Uterus (tissue), 4 donors: ENCODE measurements around the gene IGFBP3. TPM values are rescaled to one million over a fixed set of nuclear protein-coding genes. Genes with fewer than 3 reads are reported as not detected.
A peak's percentile ranks its signal among the peaks of the same experiment; 100 is the strongest.

ENCODE experiments used
- DNase-seq, 2 donors: peaks; one replicate each; pipeline ENCODE4 v3.0.0-alpha.2; 2019 to 2020
- H3K27ac ChIP-seq, 2 donors: fragments of 200-600 bp; sonication (generic); 1 replicate in 1 of 2; 2 replicates in 1 of 2; pipeline ENCODE4 v1.5.1; 2016 to 2018
- H3K27me3 ChIP-seq, 2 donors: fragments of 200-600 bp; sonication (generic); one replicate each; pipeline ENCODE4 v1.5.1; 2018 to 2019; ENCODE audit warnings: control low read depth in 1 of 2
- H3K36me3 ChIP-seq, 2 donors: fragments of 200-600 bp; sonication (generic); one replicate each; pipeline ENCODE4 v1.5.1; 2019; ENCODE audit warnings: control low read depth in 1 of 2
- H3K4me1 ChIP-seq, 2 donors: fragments of 200-600 bp; sonication (generic); one replicate each; pipeline ENCODE4 v1.5.1; 2018 to 2019; ENCODE audit warnings: control low read depth in 1 of 2
- H3K4me3 ChIP-seq, 2 donors: fragments of 200-600 bp; sonication (generic); 1 replicate in 1 of 2; 2 replicates in 1 of 2; pipeline ENCODE4 v1.5.1; 2018 to 2019; ENCODE audit warnings: mild to moderate bottlenecking in 1 of 2
- H3K9me3 ChIP-seq, 2 donors: fragments of 200-600 bp; sonication (generic); one replicate each; pipeline ENCODE4 v1.5.1; 2019; ENCODE audit warnings: control low read depth in 1 of 2
- POLR2A ChIP-seq, 2 donors: fragments of 450-650 bp; IDR thresholded peaks; one replicate each; pipeline ENCODE4 v1.6.1; 2016; ENCODE audit warnings: antibody characterized with exemption in 2 of 2, mild to moderate bottlenecking in 1 of 2, moderate library complexity in 1 of 2
- intact Hi-C: fragments of 100-400 bp; cut with DNase I; formaldehyde crosslinking; loops from one replicate; pipeline ENCODE4 v1.15.1; 2023; ENCODE audit warnings: low total_unique reads
- total RNA-seq, 4 donors: library from RNA; depleted of rRNA in 3 of 4; stranded (reverse); fragments of >200 nt in 3 of 4; gene quantifications; one replicate each; pipeline versions ENCODE4 v1.1.0 to v1.2.4, GENCODE V29; 2014 to 2023
- TF ChIP-seq, protein P1 (sequence below), 4 experiments: fragments of 200-600 bp in 2 of 4; fragments of 450-650 bp in 2 of 4; sonication (generic) in 2 of 4; IDR thresholded peaks; one replicate each; pipeline ENCODE4 v1.5.1; 2016 to 2019; ENCODE audit warnings: antibody characterized with exemption in 4 of 4, mild to moderate bottlenecking in 2 of 4, moderate library complexity in 1 of 4
- donor health status: DM: yes; HTN: yes; CAD: no.

Gene IGFBP3, protein sequence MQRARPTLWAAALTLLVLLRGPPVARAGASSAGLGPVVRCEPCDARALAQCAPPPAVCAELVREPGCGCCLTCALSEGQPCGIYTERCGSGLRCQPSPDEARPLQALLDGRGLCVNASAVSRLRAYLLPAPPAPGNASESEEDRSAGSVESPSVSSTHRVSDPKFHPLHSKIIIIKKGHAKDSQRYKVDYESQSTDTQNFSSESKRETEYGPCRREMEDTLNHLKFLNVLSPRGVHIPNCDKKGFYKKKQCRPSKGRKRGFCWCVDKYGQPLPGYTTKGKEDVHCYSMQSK
- total RNA-seq = 100 to 1,000 TPM; 202 to 345 (median 319) TPM

DNA sequence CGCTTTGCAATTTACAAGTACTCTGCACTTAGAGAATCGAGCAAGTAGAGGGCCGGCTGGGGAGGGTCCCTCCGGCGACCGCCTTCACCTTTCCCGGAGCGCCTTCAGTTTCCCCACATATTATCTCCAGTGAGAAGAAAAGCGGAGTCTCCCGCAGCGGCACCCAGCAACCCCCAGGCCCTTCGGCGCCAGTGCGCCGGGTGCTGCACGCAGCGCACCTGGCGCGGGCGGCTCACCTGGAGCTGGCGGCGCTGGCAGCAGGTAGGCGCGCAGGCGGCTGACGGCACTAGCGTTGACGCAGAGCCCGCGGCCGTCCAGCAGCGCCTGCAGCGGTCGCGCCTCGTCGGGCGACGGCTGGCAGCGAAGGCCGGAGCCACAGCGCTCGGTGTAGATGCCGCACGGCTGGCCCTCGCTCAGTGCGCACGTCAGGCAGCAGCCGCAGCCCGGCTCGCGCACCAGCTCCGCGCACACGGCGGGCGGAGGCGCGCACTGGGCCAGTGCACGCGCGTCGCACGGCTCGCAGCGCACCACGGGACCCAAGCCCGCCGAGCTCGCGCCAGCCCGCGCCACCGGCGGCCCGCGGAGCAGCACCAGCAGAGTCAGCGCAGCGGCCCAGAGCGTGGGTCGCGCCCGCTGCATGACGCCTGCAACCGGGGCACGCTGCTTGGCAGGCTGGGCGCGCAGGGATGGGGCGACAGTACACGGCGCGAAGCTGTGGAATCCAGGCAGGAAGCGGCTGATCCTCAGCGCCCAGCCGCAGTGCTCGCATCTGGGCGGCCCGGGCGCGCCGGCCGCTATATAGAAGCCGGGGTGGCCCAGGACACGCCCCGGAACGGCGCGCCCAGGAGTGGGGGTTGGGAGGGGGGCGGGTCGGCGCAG is at the start of gene IGFBP3:
Gene IGFBP3, minus strand, starts transcription at position 771 of the 879 bp plus-strand sequence. Its CDS starts 132 bp downstream, at position 639.
- H3K4me1 ChIP-seq = peaks cover 0 to 4% of the 10 kb centered on the region in 2 donors
- H3K27me3 ChIP-seq = no peaks in the 10 kb centered on the region

DNA sequence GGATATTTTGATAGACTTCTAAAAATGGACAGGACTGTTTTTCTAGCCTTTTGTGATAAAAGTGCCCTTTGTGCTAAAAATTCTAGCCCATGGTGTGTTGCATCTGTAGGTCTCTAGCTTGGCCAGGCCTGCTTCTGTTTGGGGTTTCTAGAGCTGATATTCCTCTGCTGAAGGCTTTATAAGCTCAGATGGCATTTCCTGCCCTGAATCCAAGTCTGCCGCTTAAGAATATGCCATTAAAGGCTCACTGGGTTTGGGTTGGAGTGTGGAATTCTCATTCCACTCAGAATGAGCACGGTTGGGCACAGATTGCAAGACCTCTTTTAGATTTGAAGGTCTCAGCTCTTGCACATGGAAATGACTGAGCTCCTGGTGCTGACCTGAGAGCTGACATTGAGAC is 49.4 kb upstream of the IGFBP3 start:
- no peak for DNase-seq
- no peak overlapping the region for H3K4me3 ChIP-seq
- H3K9me3 ChIP-seq = no peaks in the 10 kb centered on the region
- H3K36me3 ChIP-seq = no peaks in the 10 kb centered on the region
- H3K27ac ChIP-seq = no peak overlapping the region
- H3K4me1 ChIP-seq = no peaks in the 10 kb centered on the region
- no peaks in the 10 kb centered on the region for H3K27me3 ChIP-seq
- TF ChIP-seq, protein P1, sequence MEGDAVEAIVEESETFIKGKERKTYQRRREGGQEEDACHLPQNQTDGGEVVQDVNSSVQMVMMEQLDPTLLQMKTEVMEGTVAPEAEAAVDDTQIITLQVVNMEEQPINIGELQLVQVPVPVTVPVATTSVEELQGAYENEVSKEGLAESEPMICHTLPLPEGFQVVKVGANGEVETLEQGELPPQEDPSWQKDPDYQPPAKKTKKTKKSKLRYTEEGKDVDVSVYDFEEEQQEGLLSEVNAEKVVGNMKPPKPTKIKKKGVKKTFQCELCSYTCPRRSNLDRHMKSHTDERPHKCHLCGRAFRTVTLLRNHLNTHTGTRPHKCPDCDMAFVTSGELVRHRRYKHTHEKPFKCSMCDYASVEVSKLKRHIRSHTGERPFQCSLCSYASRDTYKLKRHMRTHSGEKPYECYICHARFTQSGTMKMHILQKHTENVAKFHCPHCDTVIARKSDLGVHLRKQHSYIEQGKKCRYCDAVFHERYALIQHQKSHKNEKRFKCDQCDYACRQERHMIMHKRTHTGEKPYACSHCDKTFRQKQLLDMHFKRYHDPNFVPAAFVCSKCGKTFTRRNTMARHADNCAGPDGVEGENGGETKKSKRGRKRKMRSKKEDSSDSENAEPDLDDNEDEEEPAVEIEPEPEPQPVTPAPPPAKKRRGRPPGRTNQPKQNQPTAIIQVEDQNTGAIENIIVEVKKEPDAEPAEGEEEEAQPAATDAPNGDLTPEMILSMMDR (IDR thresholded peaks at IDR 0.05) = no peak
- no peak for TF ChIP-seq POLR2A (IDR thresholded peaks at IDR 0.05)
- intact Hi-C loops = no loop called here

More for the DNA sequence above, at the start of gene IGFBP3:
- Histone ChIP-seq H3K27ac (peak within 1 kb of the TSS; percentile 69 to 89), H3K4me3 (peak within 1 kb of the TSS; percentile 41 to 76), H3K36me3 (no peaks in the 10 kb centered on the region), H3K9me3 (no peaks in the 10 kb centered on the region)
- TF ChIP-seq POLR2A (IDR thresholded peaks at IDR 0.05) = peak in 1 of 2 donors; percentile 70
- TF ChIP-seq, protein P1 (IDR thresholded peaks at IDR 0.05) = peak in 2 of 4 experiments; percentile 31 to 40
- intact Hi-C loops = loop anchor here (5.0 to 10.0 kb wide), 2 partner anchors 1167 to 1254 kb away; no protein-coding TSS in a partner anchor
- DNase-seq = peak; percentile 48 to 71

DNA sequence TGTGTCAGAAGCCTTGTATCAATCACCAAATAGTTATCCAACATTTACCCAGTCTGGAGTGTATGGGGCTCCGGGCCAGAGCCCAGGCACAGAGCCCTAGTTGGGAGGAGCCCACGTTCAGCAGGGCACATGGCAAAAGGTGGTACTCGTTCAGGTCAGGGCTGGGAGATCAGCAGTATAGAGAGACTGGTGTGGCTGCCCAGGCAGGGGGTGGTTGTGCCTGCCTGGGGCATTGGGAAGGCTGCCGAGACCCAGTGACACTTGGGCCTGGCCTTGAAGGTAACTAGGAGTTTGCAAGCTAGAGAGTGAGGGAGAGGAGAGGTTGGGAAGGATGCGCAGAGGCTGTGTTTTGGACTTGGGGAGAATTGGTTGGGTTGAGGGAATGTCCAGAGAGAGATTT is 48.9 kb upstream of the IGFBP3 start:
- intact Hi-C loops = no loop called here
- DNase-seq = no peak
- no peaks in the 10 kb centered on the region for H3K9me3 ChIP-seq
- H3K4me3 ChIP-seq = no peak overlapping the region
- no peaks in the 10 kb centered on the region for H3K27me3 ChIP-seq
- H3K36me3 ChIP-seq = no peaks in the 10 kb centered on the region
- H3K4me1 ChIP-seq = no peaks in the 10 kb centered on the region
- TF ChIP-seq POLR2A (IDR thresholded peaks at IDR 0.05) = no peak
- TF ChIP-seq, protein P1 (IDR thresholded peaks at IDR 0.05) = no peak
- H3K27ac ChIP-seq = no peak overlapping the region

DNA sequence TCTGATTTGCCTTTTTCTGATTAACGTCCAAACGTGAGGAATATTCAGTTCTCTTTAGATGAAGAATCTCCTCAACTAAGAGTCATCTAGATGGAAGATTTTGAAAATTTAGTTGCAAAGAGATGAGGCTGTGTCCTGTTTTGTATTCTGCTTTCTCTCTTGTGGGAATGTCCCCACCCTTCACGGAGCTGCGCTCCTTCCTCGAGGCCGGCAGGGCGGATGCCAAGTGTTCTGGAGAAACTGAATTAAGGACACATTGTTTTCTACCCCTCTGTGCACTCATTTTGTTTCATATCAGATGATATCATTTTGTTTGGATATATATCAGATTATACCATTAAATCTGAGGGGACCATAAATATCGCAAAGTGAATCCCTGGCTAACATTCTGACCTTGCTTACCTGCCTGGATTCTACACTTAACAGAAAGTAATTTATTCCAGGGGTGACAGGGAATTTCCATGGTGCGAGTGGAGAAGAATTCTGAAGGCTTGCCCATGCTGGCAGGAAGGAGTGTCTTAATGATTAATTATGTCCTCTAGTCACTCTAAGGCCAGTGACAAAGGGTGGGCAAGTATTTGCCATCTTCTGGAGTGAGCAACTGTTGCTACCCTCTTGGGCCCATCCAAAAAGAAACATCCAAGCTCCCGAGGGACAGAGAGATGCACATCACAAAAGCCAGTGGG is 47.9 kb upstream of the IGFBP3 start:
- H3K4me3 ChIP-seq = no peak overlapping the region
- no peak for DNase-seq
- no peaks in the 10 kb centered on the region for H3K27me3 ChIP-seq
- H3K36me3 ChIP-seq = no peaks in the 10 kb centered on the region
- intact Hi-C loops = no loop called here
- no peak for TF ChIP-seq POLR2A (IDR thresholded peaks at IDR 0.05)
- TF ChIP-seq, protein P1 (IDR thresholded peaks at IDR 0.05) = no peak
- no peaks in the 10 kb centered on the region for H3K9me3 ChIP-seq
- H3K27ac ChIP-seq = no peak overlapping the region
- no peaks in the 10 kb centered on the region for H3K4me1 ChIP-seq
